Astrocyte (in vitro differentiated cells and primary cell): ENCODE data around the gene CRYBA4. TPM values are rescaled to one million over a fixed set of nuclear protein-coding genes. Genes with fewer than 3 reads are reported as not detected.

Experiments used
- DNase-seq: peaks from one replicate; pipeline ENCODE4 v3.0.0-alpha.2; 2010; ENCODE audit warnings: low read depth
- FAIRE-seq: peaks from 2 replicates; lab custom pipeline; 2011; peaks lifted over from hg19 to GRCh38; lab: Jason Lieb, UNC
- H2AFZ ChIP-seq: 2 replicates; pipeline ENCODE4 v1.6.0; 2012; ENCODE audit warnings: low read depth, low read length, inconsistent platforms
- H3K27ac ChIP-seq: 2 replicates; pipeline ENCODE4 v1.5.1; 2011; ENCODE audit warnings: low read depth, low read length, inconsistent platforms
- H3K27me3 ChIP-seq: 2 replicates; pipeline ENCODE4 v1.6.0; 2011; ENCODE audit warnings: low read length, inconsistent platforms; ENCODE audit not compliant: insufficient read depth
- H3K36me3 ChIP-seq: 2 replicates; pipeline ENCODE4 v1.5.1; 2011; ENCODE audit warnings: low read length, inconsistent platforms; ENCODE audit not compliant: insufficient read depth
- H3K4me1 ChIP-seq: 2 replicates; pipeline ENCODE4 v1.5.1; 2011; ENCODE audit warnings: low read length, inconsistent platforms; ENCODE audit not compliant: insufficient read depth
- H3K4me2 ChIP-seq: 2 replicates; pipeline ENCODE4 v1.6.0; 2012; ENCODE audit warnings: low read length, inconsistent platforms
- H3K4me3 ChIP-seq: 2 replicates; pipeline ENCODE4 v1.5.1; 2011; ENCODE audit warnings: low read depth, mild to moderate bottlenecking, low read length, inconsistent platforms; ENCODE audit not compliant: insufficient read depth
- H3K79me2 ChIP-seq: 2 replicates; pipeline ENCODE4 v1.6.0; 2012; ENCODE audit warnings: mild to moderate bottlenecking, low read length, inconsistent platforms; ENCODE audit not compliant: insufficient read depth
- H3K9ac ChIP-seq: 2 replicates; pipeline ENCODE4 v1.6.0; 2012; ENCODE audit warnings: mild to moderate bottlenecking, low read length, inconsistent platforms
- H3K9me3 ChIP-seq: 2 replicates; pipeline ENCODE4 v1.5.1; 2012; ENCODE audit warnings: low read depth, mild to moderate bottlenecking, low read length, inconsistent platforms; ENCODE audit not compliant: insufficient read depth
- H4K20me1 ChIP-seq: 2 replicates; pipeline ENCODE4 v1.6.0; 2012; ENCODE audit warnings: low read length, inconsistent platforms; ENCODE audit not compliant: insufficient read depth
- H3K27ac Mint-ChIP-seq: one replicate; pipeline ENCODE4 v1.8.0; 2021; ENCODE audit warnings: mild to moderate bottlenecking, mixed read lengths; ENCODE audit not compliant: unreplicated experiment
- H3K27me3 Mint-ChIP-seq: one replicate; pipeline ENCODE4 v1.8.0; 2021; ENCODE audit warnings: low read depth, mixed read lengths; ENCODE audit not compliant: unreplicated experiment
- H3K36me3 Mint-ChIP-seq: one replicate; pipeline ENCODE4 v1.8.0; 2021; ENCODE audit warnings: low read depth, mixed read lengths; ENCODE audit not compliant: unreplicated experiment
- H3K4me1 Mint-ChIP-seq: one replicate; pipeline ENCODE4 v1.8.0; 2021; ENCODE audit warnings: low read depth, mixed read lengths; ENCODE audit not compliant: unreplicated experiment
- H3K4me3 Mint-ChIP-seq: one replicate; pipeline ENCODE4 v1.8.0; 2021; ENCODE audit warnings: mild to moderate bottlenecking, moderate library complexity, mixed read lengths; ENCODE audit not compliant: unreplicated experiment
- H3K9me3 Mint-ChIP-seq: one replicate; pipeline ENCODE4 v1.8.0; 2021; ENCODE audit warnings: mild to moderate bottlenecking, mixed read lengths; ENCODE audit not compliant: unreplicated experiment
- CTCF ChIP-seq: IDR thresholded peaks from 2 replicates; pipeline ENCODE4 v1.5.1; 2011; ENCODE audit warnings: low read depth, mild to moderate bottlenecking, inconsistent platforms, low read length, moderate library complexity; ENCODE audit not compliant: insufficient read depth
- EZH2 ChIP-seq: IDR thresholded peaks from 2 replicates; pipeline ENCODE4 v1.6.1; 2012; ENCODE audit warnings: mild to moderate bottlenecking, low read length, inconsistent platforms; ENCODE audit not compliant: insufficient read depth
- total RNA-seq: library from RNA; stranded (reverse); gene quantifications from 2 replicates; pipeline ENCODE4 v1.2.1, GENCODE V29; 2021

Gene CRYBA4
- total RNA-seq, 1 donor from 2014 or later: 1.1 TPM

DNA sequence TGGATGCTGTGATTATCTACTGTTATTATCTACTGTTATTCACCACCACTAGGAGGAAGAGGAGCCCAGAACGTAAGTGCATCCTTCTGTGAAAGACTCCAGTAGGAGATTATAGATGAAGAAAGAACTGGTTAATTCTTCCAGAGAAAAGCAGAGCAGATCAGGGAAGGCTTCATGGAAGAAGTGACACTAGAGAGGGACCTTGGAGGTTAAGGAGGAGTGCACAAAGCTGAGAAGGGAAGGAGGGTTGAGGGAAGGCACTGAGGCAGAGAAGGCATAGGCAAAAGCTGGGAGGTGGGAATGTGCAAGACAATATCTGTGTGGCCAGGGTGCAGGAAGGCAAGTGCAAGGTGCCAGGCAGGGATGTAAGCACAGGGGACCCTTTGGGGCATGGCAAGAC is 17.4 kb upstream of the CRYBA4 start:
- peaks cover 4% of the 10 kb centered on the region for H3K4me1 ChIP-seq
- TF ChIP-seq EZH2 (no peak), CTCF (no peak)

DNA sequence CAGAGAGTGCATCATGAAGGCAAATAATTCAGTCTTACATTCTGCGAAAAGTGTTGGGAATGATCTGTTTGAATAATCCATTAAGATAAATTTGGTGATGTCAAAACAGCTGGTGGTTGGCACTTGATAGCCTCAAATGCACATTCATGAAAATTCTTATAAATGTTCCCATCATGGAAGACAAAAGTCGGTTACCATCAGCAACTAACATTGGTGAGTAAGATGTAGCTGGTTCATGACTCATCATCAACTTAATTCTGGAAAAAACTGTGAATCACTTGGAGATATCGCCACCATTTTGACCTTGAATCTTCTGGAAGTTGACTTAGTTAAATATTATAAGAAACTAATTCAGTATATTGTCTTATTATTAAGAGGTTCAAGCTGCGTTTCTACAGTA is 15.2 kb upstream of the CRYBA4 start:
- H3K9me3 ChIP-seq: no peaks in the 10 kb centered on the region
- no peak overlapping the region for H2AFZ ChIP-seq
- FAIRE-seq (peak; percentile 45), DNase-seq (peak; percentile 84)
- H3K36me3 ChIP-seq: no peaks in the 10 kb centered on the region
- H3K4me3 ChIP-seq: no peak overlapping the region
- peaks cover 21% of the 10 kb centered on the region for H3K4me1 ChIP-seq
- no peaks in the 10 kb centered on the region for H4K20me1 ChIP-seq
- H3K9ac ChIP-seq: no peak overlapping the region
- Mint-ChIP-seq H3K36me3 (no peaks in the 10 kb centered on the region), H3K27ac (no peak overlapping the region), H3K9me3 (no peaks in the 10 kb centered on the region), H3K4me3 (no peak overlapping the region), H3K27me3 (peaks cover 13% of the 10 kb centered on the region), H3K4me1 (peaks cover 2% of the 10 kb centered on the region)
- peak overlapping the region; percentile 56 for H3K27ac ChIP-seq
- TF ChIP-seq EZH2 (no peak), CTCF (no peak)
- H3K79me2 ChIP-seq: no peaks in the 10 kb centered on the region
- H3K27me3 ChIP-seq: no peaks in the 10 kb centered on the region
- H3K4me2 ChIP-seq: peak overlapping the region; percentile 11

More for the DNA sequence above, 17.4 kb upstream of the CRYBA4 start:
- Histone ChIP-seq H3K4me3 (no peak overlapping the region), H3K79me2 (no peaks in the 10 kb centered on the region), H3K9me3 (no peaks in the 10 kb centered on the region), H4K20me1 (no peaks in the 10 kb centered on the region), H3K4me2 (no peak overlapping the region), H3K27ac (no peak overlapping the region), H2AFZ (no peak overlapping the region), H3K9ac (no peak overlapping the region), H3K36me3 (no peaks in the 10 kb centered on the region), H3K27me3 (no peaks in the 10 kb centered on the region)
- Mint-ChIP-seq H3K27me3 (peaks cover 30% of the 10 kb centered on the region), H3K27ac (no peak overlapping the region), H3K36me3 (no peaks in the 10 kb centered on the region), H3K4me1 (no peaks in the 10 kb centered on the region), H3K4me3 (no peak overlapping the region), H3K9me3 (no peaks in the 10 kb centered on the region)
- DNase-seq: no peak
- FAIRE-seq: no peak

- H3K27ac Mint-ChIP-seq: no peak overlapping the region
- Histone ChIP-seq H3K36me3 (no peaks in the 10 kb centered on the region), H3K4me2 (no peak overlapping the region), H3K4me1 (peaks cover 21% of the 10 kb centered on the region), H4K20me1 (no peaks in the 10 kb centered on the region), H3K79me2 (no peaks in the 10 kb centered on the region), H3K9ac (no peak overlapping the region), H3K9me3 (no peaks in the 10 kb centered on the region), H3K27ac (no peak overlapping the region), H3K27me3 (peaks cover 3% of the 10 kb centered on the region), H3K4me3 (no peak overlapping the region), H2AFZ (no peak overlapping the region)
- H3K9me3 Mint-ChIP-seq: no peaks in the 10 kb centered on the region
- TF ChIP-seq EZH2: no peak
- TF ChIP-seq CTCF: no peak
- H3K36me3 Mint-ChIP-seq: peaks cover 2% of the 10 kb centered on the region
- peaks cover 2% of the 10 kb centered on the region for H3K4me1 Mint-ChIP-seq
- H3K4me3 Mint-ChIP-seq: no peak overlapping the region
- FAIRE-seq (no peak), DNase-seq (peak; percentile 43)
- peaks cover 18% of the 10 kb centered on the region for H3K27me3 Mint-ChIP-seq
Observed at GRCh38 chr22:26608129-26608528, 13.6 kb upstream of the CRYBA4 start.
